H9 (cell line): ENCODE data around the gene IMMP2L. TPM values are rescaled to one million over a fixed set of nuclear protein-coding genes. Genes with fewer than 3 reads are reported as not detected.

Experiments used
- DNase-seq: peaks from one replicate; pipeline ENCODE4 v3.0.0-alpha.2; 2017
- H2AFZ ChIP-seq: one replicate; pipeline ENCODE4 v1.6.1; 2013; ENCODE audit warnings: mild to moderate bottlenecking, low read length, control low read depth, moderate library complexity
- H2AK5ac ChIP-seq: 2 replicates; pipeline ENCODE4 v1.6.1; 2013; ENCODE audit warnings: low read length, control low read depth, mixed read lengths; ENCODE audit not compliant: insufficient read length
- H2BK120ac ChIP-seq: one replicate; pipeline ENCODE4 v1.6.1; 2013; ENCODE audit warnings: low read depth, mild to moderate bottlenecking, low read length, control low read depth, inconsistent platforms; ENCODE audit not compliant: poor library complexity, severe bottlenecking
- H2BK12ac ChIP-seq: 2 replicates; pipeline ENCODE4 v1.6.1; 2013; ENCODE audit warnings: low read length, control low read depth, mixed read lengths, low read depth; ENCODE audit not compliant: insufficient read length
- H2BK15ac ChIP-seq: 2 replicates; pipeline ENCODE4 v1.6.1; 2013; ENCODE audit warnings: low read depth, low read length, control low read depth
- H2BK20ac ChIP-seq: one replicate; pipeline ENCODE4 v1.6.1; 2013; ENCODE audit warnings: low read depth, mild to moderate bottlenecking, low read length, control low read depth, inconsistent platforms; ENCODE audit not compliant: poor library complexity, severe bottlenecking
- H2BK5ac ChIP-seq: 2 replicates; pipeline ENCODE4 v1.6.1; 2013; ENCODE audit warnings: low read length, control low read depth, mixed read lengths; ENCODE audit not compliant: insufficient read length
- H3K14ac ChIP-seq: 2 replicates; pipeline ENCODE4 v1.6.1; 2013; ENCODE audit warnings: low read length, control low read depth; ENCODE audit not compliant: insufficient read depth
- H3K18ac ChIP-seq: 2 replicates; pipeline ENCODE4 v1.6.1; 2013; ENCODE audit warnings: low read depth, mild to moderate bottlenecking, mixed read lengths, low read length, control low read depth; ENCODE audit not compliant: insufficient read length
- H3K23ac ChIP-seq: 2 replicates; pipeline ENCODE4 v1.6.1; 2013; ENCODE audit warnings: low read length, control low read depth, mixed read lengths, low read depth; ENCODE audit not compliant: insufficient read length
- H3K23me2 ChIP-seq: 2 replicates; pipeline ENCODE4 v1.6.1; 2013; ENCODE audit warnings: low read depth, mild to moderate bottlenecking, mixed read lengths, low read length, control low read depth; ENCODE audit not compliant: insufficient read length, poor library complexity, severe bottlenecking
- H3K27ac ChIP-seq: 2 replicates; pipeline ENCODE4 v1.5.1; 2013; ENCODE audit warnings: low read length, control low read depth, mixed read lengths, low read depth; ENCODE audit not compliant: insufficient read length
- H3K27me3 ChIP-seq: 2 replicates; pipeline ENCODE4 v1.6.1; 2013; ENCODE audit warnings: low read length, control low read depth, inconsistent platforms; ENCODE audit not compliant: insufficient read depth
- H3K4ac ChIP-seq: 2 replicates; pipeline ENCODE4 v1.6.1; 2013; ENCODE audit warnings: low read depth, mild to moderate bottlenecking, control low read depth, inconsistent platforms, low read length, moderate library complexity
- H3K4me1 ChIP-seq: 2 replicates; pipeline ENCODE4 v1.6.1; 2013; ENCODE audit warnings: low read length, control low read depth, inconsistent platforms; ENCODE audit not compliant: insufficient read depth
- H3K4me2 ChIP-seq: 2 replicates; pipeline ENCODE4 v1.6.1; 2013; ENCODE audit warnings: low read length, control low read depth, mixed read lengths; ENCODE audit not compliant: insufficient read length, insufficient read depth
- H3K56ac ChIP-seq: 2 replicates; pipeline ENCODE4 v1.6.1; 2013; ENCODE audit warnings: low read depth, mild to moderate bottlenecking, mixed read lengths, low read length, control low read depth; ENCODE audit not compliant: insufficient read length
- H3K79me1 ChIP-seq: 2 replicates; pipeline ENCODE4 v1.6.1; 2013; ENCODE audit warnings: low read depth, mild to moderate bottlenecking, moderate library complexity, low read length, control low read depth, inconsistent platforms; ENCODE audit not compliant: insufficient read depth, poor library complexity, severe bottlenecking
- H3K79me2 ChIP-seq: 2 replicates; pipeline ENCODE4 v1.6.1; 2013; ENCODE audit warnings: low read length, control low read depth, inconsistent platforms; ENCODE audit not compliant: insufficient read depth
- H3K9ac ChIP-seq: 2 replicates; pipeline ENCODE4 v1.6.1; 2013; ENCODE audit warnings: low read length, control low read depth, mixed read lengths; ENCODE audit not compliant: insufficient read length; ENCODE audit errors: extremely low read depth
- H3K9me3 ChIP-seq: one replicate; pipeline ENCODE4 v1.6.1; 2013; ENCODE audit warnings: low read depth, low read length, inconsistent platforms; ENCODE audit not compliant: control insufficient read depth
- H3T11ph ChIP-seq: one replicate; pipeline ENCODE4 v1.6.1; 2013; ENCODE audit warnings: mild to moderate bottlenecking, low read length, control low read depth, inconsistent platforms
- H4K20me1 ChIP-seq: one replicate; pipeline ENCODE4 v1.6.1; 2013; ENCODE audit not compliant: control insufficient read depth, insufficient read length, insufficient read depth
- H4K5ac ChIP-seq: 2 replicates; pipeline ENCODE4 v1.6.1; 2013; ENCODE audit warnings: low read depth, mild to moderate bottlenecking, mixed read lengths, low read length, control low read depth; ENCODE audit not compliant: insufficient read length
- H4K8ac ChIP-seq: replicated peaks from 2 replicates; pipeline ENCODE4 v1.6.1; 2013; ENCODE audit warnings: low read length, control low read depth, mixed read lengths, low read depth; ENCODE audit not compliant: insufficient read length
- H4K91ac ChIP-seq: 2 replicates; pipeline ENCODE4 v1.6.1; 2013; ENCODE audit warnings: low read depth, mild to moderate bottlenecking, moderate library complexity, mixed read lengths, low read length, control low read depth; ENCODE audit not compliant: insufficient read length
- H3K27ac Mint-ChIP-seq, 3 experiments: 2 replicates in 2 of 3; 3 replicates in 1 of 3; pipeline ENCODE4 v1.8.0; 2020 to 2021; ENCODE audit warnings: mixed read lengths in 3 of 3, mild to moderate bottlenecking in 1 of 3, moderate library complexity in 1 of 3
- H3K27me3 Mint-ChIP-seq: 2 replicates; pipeline ENCODE4 v1.8.0; 2021; ENCODE audit warnings: low read depth, mild to moderate bottlenecking, moderate library complexity, mixed read lengths
- H3K36me3 Mint-ChIP-seq, 3 experiments: 2 replicates in 2 of 3; 3 replicates in 1 of 3; pipeline ENCODE4 v1.8.0; 2020 to 2021; ENCODE audit warnings: low read depth in 3 of 3, mixed read lengths in 3 of 3; ENCODE audit not compliant: insufficient read depth in 1 of 3
- H3K4me1 Mint-ChIP-seq, 2 experiments: 2 replicates each; pipeline ENCODE4 v1.8.0; 2020; ENCODE audit warnings: mixed read lengths in 2 of 2
- H3K4me3 Mint-ChIP-seq, 2 experiments: 2 replicates in 1 of 2; 3 replicates in 1 of 2; pipeline ENCODE4 v1.8.0; 2020 to 2021; ENCODE audit warnings: mild to moderate bottlenecking in 2 of 2, mixed read lengths in 2 of 2, moderate library complexity in 1 of 2
- H3K9me3 Mint-ChIP-seq, 2 experiments: 2 replicates in 1 of 2; 3 replicates in 1 of 2; pipeline ENCODE4 v1.8.0; 2020; ENCODE audit warnings: mild to moderate bottlenecking in 2 of 2, mixed read lengths in 2 of 2, moderate library complexity in 1 of 2
- WGBS: extraction: QIAGEN DNeasy Blood & Tissue Kit; methylation state at CpG from one replicate; pipeline ENCODE4 v1.1.7; 2013; ENCODE audit warnings: missing lambda C conversion rate, low lambda C conversion rate, mixed read lengths; ENCODE audit not compliant: insufficient read length; ENCODE audit errors: extremely low coverage; 5-methylcytosine and 5-hydroxymethylcytosine counted together
- total RNA-seq: library from RNA; stranded (reverse); gene quantifications from 2 replicates; pipeline ENCODE4 v1.2.1, GENCODE V29; 2021
- TF ChIP-seq, protein P1 (sequence below): fragments of 200-600 bp; sonication (generic); conservative IDR thresholded peaks from 3 replicates; pipeline ENCODE4 v1.8.0; 2021; ENCODE audit warnings: antibody characterized with exemption, mild to moderate bottlenecking

Gene IMMP2L
- total RNA-seq, 1 experiment from 2014 or later = 14.7 TPM

DNA sequence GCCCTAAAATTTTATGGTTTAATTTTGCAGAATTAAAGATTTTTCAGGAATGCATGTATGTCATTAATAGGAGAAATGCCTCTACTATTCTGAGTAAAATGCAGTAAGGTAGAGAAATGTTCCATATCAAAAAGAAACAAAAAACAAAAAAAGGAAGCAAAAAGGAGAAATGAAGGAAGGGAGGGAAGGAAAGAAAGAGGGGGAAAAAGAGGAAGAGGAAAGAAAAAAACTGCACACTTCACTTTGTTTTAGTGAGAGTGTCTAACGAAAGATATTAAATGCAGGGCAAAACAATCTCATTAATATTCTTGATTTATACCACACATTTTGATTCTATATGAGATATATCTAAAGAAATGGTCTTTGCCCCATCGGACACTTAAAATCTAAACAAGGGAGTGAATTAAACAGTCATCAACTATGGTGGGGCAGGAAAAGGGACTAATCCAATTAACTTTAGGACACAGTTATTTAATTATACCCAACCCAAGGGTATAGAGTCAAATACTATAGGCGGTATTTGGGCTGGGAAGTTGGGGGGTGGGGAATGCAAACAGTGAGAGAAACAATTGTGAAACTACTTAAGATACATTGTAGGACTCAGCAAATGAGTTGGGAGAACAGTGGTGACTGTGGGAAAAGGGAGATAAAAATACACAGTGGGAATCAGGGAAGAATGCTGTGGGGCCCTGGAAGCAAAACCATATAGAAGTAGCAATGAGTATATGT, 27.0 kb downstream of the IMMP2L start:
- Histone ChIP-seq H2AK5ac (no peak overlapping the region), H4K8ac (no peak overlapping the region), H3K23ac (no peak overlapping the region), H3K4me2 (no peak overlapping the region), H3K79me2 (no peaks in the 10 kb centered on the region), H4K20me1 (no peaks in the 10 kb centered on the region), H4K91ac (no peak overlapping the region), H3K56ac (no peak overlapping the region), H3K27ac (no peak overlapping the region), H2BK120ac (no peak overlapping the region), H3K9ac (no peak overlapping the region), H2BK20ac (no peak overlapping the region), H3K18ac (no peak overlapping the region), H3K27me3 (no peaks in the 10 kb centered on the region), H2BK15ac (no peak overlapping the region), H3T11ph (no peak overlapping the region), H3K79me1 (no peaks in the 10 kb centered on the region), H2BK12ac (no peak overlapping the region), H3K14ac (no peak overlapping the region), H3K23me2 (no peaks in the 10 kb centered on the region), H2BK5ac (no peak overlapping the region), H3K9me3 (no peaks in the 10 kb centered on the region), H3K4ac (no peak overlapping the region), H4K5ac (no peak overlapping the region), H2AFZ (no peak overlapping the region), H3K4me1 (no peaks in the 10 kb centered on the region)
- Mint-ChIP-seq H3K9me3 (no peaks in the 10 kb centered on the region), H3K4me3 (no peak overlapping the region), H3K27me3 (no peaks in the 10 kb centered on the region), H3K4me1 (peaks cover 5 to 10% of the 10 kb centered on the region in 2 experiments), H3K27ac (peak overlapping the region in 2 of 3 experiments; percentile 26 to 50; a peak in 4 of 7 replicates), H3K36me3 (no peaks in the 10 kb centered on the region)
- TF ChIP-seq, protein P1, sequence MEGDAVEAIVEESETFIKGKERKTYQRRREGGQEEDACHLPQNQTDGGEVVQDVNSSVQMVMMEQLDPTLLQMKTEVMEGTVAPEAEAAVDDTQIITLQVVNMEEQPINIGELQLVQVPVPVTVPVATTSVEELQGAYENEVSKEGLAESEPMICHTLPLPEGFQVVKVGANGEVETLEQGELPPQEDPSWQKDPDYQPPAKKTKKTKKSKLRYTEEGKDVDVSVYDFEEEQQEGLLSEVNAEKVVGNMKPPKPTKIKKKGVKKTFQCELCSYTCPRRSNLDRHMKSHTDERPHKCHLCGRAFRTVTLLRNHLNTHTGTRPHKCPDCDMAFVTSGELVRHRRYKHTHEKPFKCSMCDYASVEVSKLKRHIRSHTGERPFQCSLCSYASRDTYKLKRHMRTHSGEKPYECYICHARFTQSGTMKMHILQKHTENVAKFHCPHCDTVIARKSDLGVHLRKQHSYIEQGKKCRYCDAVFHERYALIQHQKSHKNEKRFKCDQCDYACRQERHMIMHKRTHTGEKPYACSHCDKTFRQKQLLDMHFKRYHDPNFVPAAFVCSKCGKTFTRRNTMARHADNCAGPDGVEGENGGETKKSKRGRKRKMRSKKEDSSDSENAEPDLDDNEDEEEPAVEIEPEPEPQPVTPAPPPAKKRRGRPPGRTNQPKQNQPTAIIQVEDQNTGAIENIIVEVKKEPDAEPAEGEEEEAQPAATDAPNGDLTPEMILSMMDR = no peak
- DNase-seq = no peak
- WGBS = no CpG with 5 or more reads among the region's 3 CpGs
